GM23338 (cell line): ENCODE results near the gene RIN3.

Experiments
- ETS1 ChIP-seq: IDR thresholded peaks from 2 replicates; pipeline ENCODE4 v1.6.1; 2016; ENCODE audit warnings: antibody characterized with exemption
- EZH2 ChIP-seq: fragments of 200-600 bp; sonication (generic); IDR thresholded peaks from one replicate; pipeline ENCODE4 v1.8.0; 2017; ENCODE audit warnings: antibody characterized with exemption, mild to moderate bottlenecking, low read depth; ENCODE audit not compliant: unreplicated experiment
- POLR2AphosphoS5 ChIP-seq: IDR thresholded peaks from 2 replicates; pipeline ENCODE4 v1.6.1; 2016; ENCODE audit warnings: antibody characterized with exemption, low read depth
- TF ChIP-seq, protein P1 (sequence below), 2 experiments: fragments of 200-600 bp in 1 of 2; sonication (generic) in 1 of 2; conservative IDR thresholded peaks; 2 replicates each; pipeline versions ENCODE4 v1.5.1 to v1.6.1; 2016 to 2017; ENCODE audit warnings: antibody characterized with exemption in 2 of 2, low read depth in 2 of 2, mild to moderate bottlenecking in 2 of 2, moderate library complexity in 1 of 2

DNA sequence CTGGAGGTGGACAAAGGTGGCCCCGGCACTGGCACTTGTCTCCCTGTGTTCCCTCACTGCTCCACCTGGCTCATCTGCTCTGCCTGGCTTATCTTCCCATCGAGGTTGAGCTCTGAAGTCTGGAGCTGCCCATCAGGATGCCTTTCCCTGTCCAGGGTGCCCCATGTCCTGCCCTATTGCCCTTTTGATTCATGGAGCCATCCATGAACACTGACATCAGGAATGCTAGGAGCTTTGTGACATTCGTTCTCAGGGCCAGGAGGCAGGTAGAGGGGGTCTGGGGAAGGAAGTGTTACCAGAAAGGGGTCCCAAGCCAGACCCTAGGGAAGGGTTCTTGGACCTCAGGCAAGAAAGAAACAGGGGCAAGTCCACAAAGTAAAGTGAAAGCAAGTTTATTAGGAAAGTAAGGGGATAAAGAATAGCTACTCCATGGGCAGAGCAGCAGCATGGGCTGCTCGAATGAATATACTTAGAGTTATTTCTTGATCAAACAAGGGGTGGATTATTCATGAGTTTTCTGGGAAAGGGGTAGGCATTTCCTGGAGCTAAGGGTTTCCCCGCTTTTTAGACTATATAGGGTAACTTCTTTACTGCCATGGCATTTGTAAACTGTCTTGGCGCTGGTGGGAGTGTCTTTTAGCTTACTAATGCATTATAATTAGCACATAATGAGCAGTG lies 51.6 kb downstream of the RIN3 start:
- TF ChIP-seq POLR2AphosphoS5 (no peak), EZH2 (no peak), ETS1 (no peak)
- TF ChIP-seq, protein P1, sequence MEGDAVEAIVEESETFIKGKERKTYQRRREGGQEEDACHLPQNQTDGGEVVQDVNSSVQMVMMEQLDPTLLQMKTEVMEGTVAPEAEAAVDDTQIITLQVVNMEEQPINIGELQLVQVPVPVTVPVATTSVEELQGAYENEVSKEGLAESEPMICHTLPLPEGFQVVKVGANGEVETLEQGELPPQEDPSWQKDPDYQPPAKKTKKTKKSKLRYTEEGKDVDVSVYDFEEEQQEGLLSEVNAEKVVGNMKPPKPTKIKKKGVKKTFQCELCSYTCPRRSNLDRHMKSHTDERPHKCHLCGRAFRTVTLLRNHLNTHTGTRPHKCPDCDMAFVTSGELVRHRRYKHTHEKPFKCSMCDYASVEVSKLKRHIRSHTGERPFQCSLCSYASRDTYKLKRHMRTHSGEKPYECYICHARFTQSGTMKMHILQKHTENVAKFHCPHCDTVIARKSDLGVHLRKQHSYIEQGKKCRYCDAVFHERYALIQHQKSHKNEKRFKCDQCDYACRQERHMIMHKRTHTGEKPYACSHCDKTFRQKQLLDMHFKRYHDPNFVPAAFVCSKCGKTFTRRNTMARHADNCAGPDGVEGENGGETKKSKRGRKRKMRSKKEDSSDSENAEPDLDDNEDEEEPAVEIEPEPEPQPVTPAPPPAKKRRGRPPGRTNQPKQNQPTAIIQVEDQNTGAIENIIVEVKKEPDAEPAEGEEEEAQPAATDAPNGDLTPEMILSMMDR (conservative IDR thresholded peaks at IDR 0.05; ENCODE audit: low read depth in 2 of 2) = no peak
